RWPE2 (cell line): ENCODE data around the gene RWDD3.

Source experiments
- ATAC-seq: fragments of 200-7000 bp; cut with Tn5 transposase; 3 replicates; pipeline ENCODE4 v1.9.1; 2021; ENCODE audit warnings: low read depth
- DNase-seq: peaks from one replicate; pipeline ENCODE4 v3.0.0-alpha.2; 2020; ENCODE audit warnings: low spot score
- H3K27ac ChIP-seq: fragments of 450-650 bp; 2 replicates; pipeline ENCODE4 v1.5.1; 2017; ENCODE audit warnings: mild to moderate bottlenecking; ENCODE audit not compliant: poor library complexity, severe bottlenecking
- H3K27me3 ChIP-seq: fragments of 250-450 bp; sonication (Bioruptor Pico); 2 replicates; pipeline ENCODE4 v1.5.1; 2021; ENCODE audit warnings: mild to moderate bottlenecking, moderate library complexity; ENCODE audit not compliant: insufficient read depth, poor library complexity, severe bottlenecking
- H3K36me3 ChIP-seq: fragments of 250-450 bp; sonication (Bioruptor Pico); 2 replicates; pipeline ENCODE4 v1.5.1; 2020; ENCODE audit warnings: low read depth, mild to moderate bottlenecking, moderate library complexity
- H3K4me1 ChIP-seq: fragments of 250-450 bp; sonication (Bioruptor Pico); 2 replicates; pipeline ENCODE4 v1.5.1; 2021; ENCODE audit warnings: mild to moderate bottlenecking, moderate library complexity; ENCODE audit not compliant: insufficient read depth, poor library complexity, severe bottlenecking
- H3K4me3 ChIP-seq: fragments of 250-450 bp; sonication (Bioruptor Pico); 2 replicates; pipeline ENCODE4 v1.5.1; 2021; ENCODE audit warnings: mild to moderate bottlenecking, moderate library complexity; ENCODE audit not compliant: severe bottlenecking
- H3K9me3 ChIP-seq: fragments of 250-450 bp; sonication (Bioruptor Pico); 2 replicates; pipeline ENCODE4 v1.5.1; 2021; ENCODE audit warnings: mild to moderate bottlenecking, moderate library complexity; ENCODE audit not compliant: severe bottlenecking
- TF ChIP-seq, protein P1 (sequence below): fragments of 450-650 bp; IDR thresholded peaks from one replicate; pipeline ENCODE4 v1.5.1; 2017; ENCODE audit warnings: mild to moderate bottlenecking, moderate library complexity; ENCODE audit not compliant: poor library complexity, severe bottlenecking

Gene RWDD3

GRCh38 chr1:95229706-95230105 is 4.3 kb upstream of the RWDD3 start:
- no peak for ATAC-seq
- TF ChIP-seq, protein P1, sequence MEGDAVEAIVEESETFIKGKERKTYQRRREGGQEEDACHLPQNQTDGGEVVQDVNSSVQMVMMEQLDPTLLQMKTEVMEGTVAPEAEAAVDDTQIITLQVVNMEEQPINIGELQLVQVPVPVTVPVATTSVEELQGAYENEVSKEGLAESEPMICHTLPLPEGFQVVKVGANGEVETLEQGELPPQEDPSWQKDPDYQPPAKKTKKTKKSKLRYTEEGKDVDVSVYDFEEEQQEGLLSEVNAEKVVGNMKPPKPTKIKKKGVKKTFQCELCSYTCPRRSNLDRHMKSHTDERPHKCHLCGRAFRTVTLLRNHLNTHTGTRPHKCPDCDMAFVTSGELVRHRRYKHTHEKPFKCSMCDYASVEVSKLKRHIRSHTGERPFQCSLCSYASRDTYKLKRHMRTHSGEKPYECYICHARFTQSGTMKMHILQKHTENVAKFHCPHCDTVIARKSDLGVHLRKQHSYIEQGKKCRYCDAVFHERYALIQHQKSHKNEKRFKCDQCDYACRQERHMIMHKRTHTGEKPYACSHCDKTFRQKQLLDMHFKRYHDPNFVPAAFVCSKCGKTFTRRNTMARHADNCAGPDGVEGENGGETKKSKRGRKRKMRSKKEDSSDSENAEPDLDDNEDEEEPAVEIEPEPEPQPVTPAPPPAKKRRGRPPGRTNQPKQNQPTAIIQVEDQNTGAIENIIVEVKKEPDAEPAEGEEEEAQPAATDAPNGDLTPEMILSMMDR, result no peak
- peaks cover 3% of the 10 kb centered on the region for H3K4me1 ChIP-seq

GRCh38 chr1:95230256-95230655 is 3.8 kb upstream of the RWDD3 start:
- no peak for ATAC-seq
- Histone ChIP-seq H3K36me3 (no peaks in the 10 kb centered on the region), H3K27me3 (no peaks in the 10 kb centered on the region), H3K27ac (no peak overlapping the region), H3K9me3 (no peaks in the 10 kb centered on the region), H3K4me3 (no peak overlapping the region), H3K4me1 (peaks cover 3% of the 10 kb centered on the region)
- TF ChIP-seq, protein P1, result no peak
- no peak for DNase-seq

More at GRCh38 chr1:95229706-95230105, 4.3 kb upstream of the RWDD3 start:
- no peaks in the 10 kb centered on the region for H3K27me3 ChIP-seq
- no peaks in the 10 kb centered on the region for H3K36me3 ChIP-seq
- no peak for DNase-seq
- no peak overlapping the region for H3K27ac ChIP-seq
- H3K9me3 ChIP-seq, result no peaks in the 10 kb centered on the region
- no peak overlapping the region for H3K4me3 ChIP-seq

GRCh38 chr1:95230768-95231191 is 3.2 kb upstream of the RWDD3 start:
- H3K4me1 ChIP-seq, result peaks cover 3% of the 10 kb centered on the region
- H3K36me3 ChIP-seq, result no peaks in the 10 kb centered on the region
- no peaks in the 10 kb centered on the region for H3K9me3 ChIP-seq
- H3K27ac ChIP-seq, result no peak overlapping the region
- H3K4me3 ChIP-seq, result no peak overlapping the region
- H3K27me3 ChIP-seq, result no peaks in the 10 kb centered on the region
- TF ChIP-seq, protein P1, result no peak
- ATAC-seq (no peak), DNase-seq (no peak)

DNA sequence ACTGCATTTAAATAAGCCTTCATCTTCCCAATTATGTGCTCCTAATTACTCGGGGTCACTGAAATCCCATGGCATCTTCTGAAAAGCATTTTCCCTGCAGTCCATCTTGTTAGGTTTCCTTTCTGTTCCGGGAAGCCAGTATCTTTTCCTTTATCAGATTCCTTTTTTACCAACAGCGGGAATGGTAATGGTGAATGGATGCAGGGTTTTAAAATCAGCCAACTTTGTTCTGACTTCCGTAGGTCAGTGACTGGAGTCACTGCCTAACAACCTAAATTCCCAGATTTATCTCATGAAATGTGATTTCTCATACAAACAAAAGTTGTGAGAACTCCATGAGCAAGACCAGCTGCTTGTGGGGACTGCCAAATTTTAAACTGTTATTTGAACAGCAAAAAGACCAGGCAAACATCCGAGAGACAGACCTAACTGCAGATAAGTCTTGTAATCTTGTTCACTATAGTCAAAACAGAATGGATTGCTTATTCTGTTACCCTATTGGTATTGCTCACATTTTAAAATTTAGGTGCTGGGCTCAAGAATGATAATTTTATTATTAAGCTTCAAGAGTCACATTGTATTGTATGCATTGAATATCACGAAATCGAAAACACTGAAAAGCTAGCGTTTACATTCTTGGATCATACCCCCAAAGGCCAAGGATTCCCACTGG is 1.2 kb upstream of the RWDD3 start:
- TF ChIP-seq, protein P1, result no peak
- no peaks in the 10 kb centered on the region for H3K36me3 ChIP-seq
- no peak overlapping the region for H3K27ac ChIP-seq
- no peaks in the 10 kb centered on the region for H3K27me3 ChIP-seq
- ATAC-seq, result no peak
- peak overlapping the region; percentile 65 for H3K4me3 ChIP-seq
- no peak for DNase-seq
- no peaks in the 10 kb centered on the region for H3K9me3 ChIP-seq
- H3K4me1 ChIP-seq, result no peaks in the 10 kb centered on the region

- DNase-seq (no peak), ATAC-seq (peak; percentile 44)
- H3K4me3 ChIP-seq, result peak overlapping the region; percentile 65
- H3K4me1 ChIP-seq, result no peaks in the 10 kb centered on the region
- TF ChIP-seq, protein P1, result no peak
- H3K27me3 ChIP-seq, result no peaks in the 10 kb centered on the region
- H3K9me3 ChIP-seq, result no peaks in the 10 kb centered on the region
- H3K36me3 ChIP-seq, result no peaks in the 10 kb centered on the region
- H3K27ac ChIP-seq, result peak overlapping the region; percentile 30
Observed at GRCh38 chr1:95233319-95233736, 682 bp upstream of the RWDD3 start.
